A673 (cell line): ENCODE data around the gene GCAT. TPM values are rescaled to one million over a fixed set of nuclear protein-coding genes. Genes with fewer than 3 reads are reported as not detected.

ENCODE experiments used
- BruUV-seq: library from RNA; stranded (reverse); fragments of 400-500 nt; replicated peaks from 2 replicates; lab custom pipeline; 2021; lab: Mats Ljungman, UMichigan
- CTCF ChIA-PET: fragments of 300-600 bp; sonication (Branson Sonifier 250); formaldehyde crosslinking; loops from one replicate; lab custom pipeline; 2022; ENCODE audit warnings: antibody characterized with exemption; lab: Charles Lee
- POLR2A ChIA-PET: fragments of 300-600 bp; sonication (Branson Sonifier 250); formaldehyde crosslinking; loops from one replicate; lab custom pipeline; 2022; ENCODE audit warnings: antibody characterized with exemption; ENCODE audit not compliant: low non-redundant PET; lab: Charles Lee
- DNase-seq: peaks from one replicate; pipeline ENCODE4 v3.0.0-alpha.2; 2015; ENCODE audit warnings: low spot score
- H3K27ac ChIP-seq: fragments of 200-600 bp; sonication (generic); 2 replicates; pipeline ENCODE4 v1.5.1; 2016; ENCODE audit warnings: mixed run types, low read depth, mild to moderate bottlenecking, mixed read lengths, antibody characterized with exemption, low read length; ENCODE audit not compliant: poor library complexity, severe bottlenecking
- H3K27me3 ChIP-seq: fragments of 200-600 bp; sonication (generic); replicated peaks from 2 replicates; pipeline ENCODE4 v1.6.1; 2017; ENCODE audit warnings: mixed run types, low read depth, mild to moderate bottlenecking, mixed read lengths, antibody characterized with exemption, low read length; ENCODE audit not compliant: insufficient read depth, poor library complexity
- H3K36me3 ChIP-seq: fragments of 200-600 bp; sonication (generic); 2 replicates; pipeline ENCODE4 v1.6.1; 2016; ENCODE audit warnings: mixed run types, mild to moderate bottlenecking, mixed read lengths, antibody characterized with exemption, low read length; ENCODE audit not compliant: insufficient read depth, poor library complexity, severe bottlenecking
- H3K4me1 ChIP-seq: fragments of 200-600 bp; sonication (generic); 2 replicates; pipeline ENCODE4 v1.6.1; 2017; ENCODE audit warnings: mixed run types, mild to moderate bottlenecking, mixed read lengths, antibody characterized with exemption, low read length; ENCODE audit not compliant: insufficient read depth, poor library complexity, severe bottlenecking
- H3K4me3 ChIP-seq: fragments of 200-600 bp; sonication (generic); 2 replicates; pipeline ENCODE4 v1.5.1; 2016; ENCODE audit warnings: low read depth, mixed run types, mild to moderate bottlenecking, mixed read lengths, low read length; ENCODE audit not compliant: poor library complexity, severe bottlenecking
- H3K9me3 ChIP-seq: fragments of 200-600 bp; sonication (generic); 2 replicates; pipeline ENCODE4 v1.6.1; 2016; ENCODE audit warnings: mixed run types, low read depth, mild to moderate bottlenecking, mixed read lengths, antibody characterized with exemption, low read length; ENCODE audit not compliant: poor library complexity, severe bottlenecking
- EZH2 ChIP-seq: fragments of 200-600 bp; sonication (generic); IDR thresholded peaks from 2 replicates; pipeline ENCODE4 v1.6.1; 2017; ENCODE audit warnings: borderline replicate concordance, low read depth, mild to moderate bottlenecking, mixed read lengths, antibody characterized with exemption, low read length; ENCODE audit not compliant: poor library complexity, severe bottlenecking
- intact Hi-C: fragments of 100-400 bp; cut with micrococcal nuclease; formaldehyde crosslinking; loops from one replicate; pipeline ENCODE4 v1.10.0; 2022; ENCODE audit not compliant: unreplicated experiment
- total RNA-seq: library from RNA; stranded (reverse); gene quantifications from 2 replicates; pipeline ENCODE4 v1.2.3, GENCODE V29; 2021
- TF ChIP-seq, protein P1 (sequence below): fragments of 300-800, 200-600 bp; sonication (generic); conservative IDR thresholded peaks from 2 replicates; pipeline ENCODE4 v1.5.1; 2017; ENCODE audit warnings: low read depth, mild to moderate bottlenecking, antibody characterized with exemption, low read length, moderate library complexity, mixed read lengths

GCAT gene
- total RNA-seq, 1 experiment from 2014 or later, result 21.4 TPM

DNA sequence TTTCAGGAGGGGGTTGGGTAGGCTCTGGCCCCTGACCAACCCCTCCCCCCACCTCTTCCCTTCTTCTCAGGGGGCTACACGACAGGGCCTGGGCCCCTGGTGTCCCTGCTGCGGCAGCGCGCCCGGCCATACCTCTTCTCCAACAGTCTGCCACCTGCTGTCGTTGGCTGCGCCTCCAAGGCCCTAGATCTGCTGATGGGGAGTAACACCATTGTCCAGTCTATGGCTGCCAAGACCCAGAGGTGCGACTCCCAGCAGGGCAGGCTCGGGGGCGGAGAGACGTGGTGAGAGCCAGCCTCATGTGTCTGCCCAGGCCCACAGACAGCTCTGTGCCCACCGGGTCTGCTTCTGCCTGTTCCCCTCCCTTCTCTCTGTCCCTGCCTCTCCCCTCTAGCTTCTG lies 7.9 kb downstream of the GCAT start:
- Histone ChIP-seq H3K27ac (no peak overlapping the region), H3K9me3 (no peaks in the 10 kb centered on the region), H3K36me3 (no peaks in the 10 kb centered on the region), H3K4me3 (no peak overlapping the region), H3K27me3 (no peaks in the 10 kb centered on the region), H3K4me1 (peaks cover 15% of the 10 kb centered on the region)
- no peak for DNase-seq
- TF ChIP-seq EZH2, result no peak
- TF ChIP-seq, protein P1, sequence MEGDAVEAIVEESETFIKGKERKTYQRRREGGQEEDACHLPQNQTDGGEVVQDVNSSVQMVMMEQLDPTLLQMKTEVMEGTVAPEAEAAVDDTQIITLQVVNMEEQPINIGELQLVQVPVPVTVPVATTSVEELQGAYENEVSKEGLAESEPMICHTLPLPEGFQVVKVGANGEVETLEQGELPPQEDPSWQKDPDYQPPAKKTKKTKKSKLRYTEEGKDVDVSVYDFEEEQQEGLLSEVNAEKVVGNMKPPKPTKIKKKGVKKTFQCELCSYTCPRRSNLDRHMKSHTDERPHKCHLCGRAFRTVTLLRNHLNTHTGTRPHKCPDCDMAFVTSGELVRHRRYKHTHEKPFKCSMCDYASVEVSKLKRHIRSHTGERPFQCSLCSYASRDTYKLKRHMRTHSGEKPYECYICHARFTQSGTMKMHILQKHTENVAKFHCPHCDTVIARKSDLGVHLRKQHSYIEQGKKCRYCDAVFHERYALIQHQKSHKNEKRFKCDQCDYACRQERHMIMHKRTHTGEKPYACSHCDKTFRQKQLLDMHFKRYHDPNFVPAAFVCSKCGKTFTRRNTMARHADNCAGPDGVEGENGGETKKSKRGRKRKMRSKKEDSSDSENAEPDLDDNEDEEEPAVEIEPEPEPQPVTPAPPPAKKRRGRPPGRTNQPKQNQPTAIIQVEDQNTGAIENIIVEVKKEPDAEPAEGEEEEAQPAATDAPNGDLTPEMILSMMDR, result no peak
- CTCF ChIA-PET, result no interaction called here
- BruUV-seq, result no TSS peak
- POLR2A ChIA-PET, result no interaction called here
- intact Hi-C loops, result loop anchor here (5.0 kb wide), 1 partner anchor 47 kb away; no protein-coding TSS in a partner anchor

DNA sequence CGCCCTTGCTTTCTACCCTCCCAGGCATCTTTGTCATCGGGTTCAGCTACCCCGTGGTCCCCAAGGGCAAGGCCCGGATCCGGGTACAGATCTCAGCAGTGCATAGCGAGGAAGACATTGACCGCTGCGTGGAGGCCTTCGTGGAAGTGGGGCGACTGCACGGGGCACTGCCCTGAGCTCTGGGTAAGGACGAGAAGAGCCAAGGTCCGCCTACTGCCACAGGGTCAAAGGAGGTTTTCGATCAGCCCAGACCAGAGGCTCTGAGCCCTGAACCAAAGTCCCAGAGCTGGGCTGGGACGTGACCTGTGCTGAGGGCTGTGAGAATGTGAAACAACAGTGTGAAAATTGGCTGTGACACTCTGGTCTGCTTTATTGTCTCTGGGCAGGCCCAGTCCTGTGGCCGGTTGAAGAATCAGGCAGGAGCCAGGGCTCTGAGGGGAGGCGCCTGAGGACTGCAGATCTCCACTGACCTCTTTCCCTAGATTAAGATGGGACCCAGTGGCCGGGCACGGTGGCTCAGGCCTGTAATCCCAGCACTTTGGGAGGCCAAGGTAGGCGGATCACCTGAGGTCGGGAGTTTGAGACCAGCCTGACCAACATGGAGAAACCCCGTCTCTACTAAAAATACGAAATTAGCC lies 8.9 kb downstream of the GCAT start:
- POLR2A ChIA-PET, result no interaction called here
- intact Hi-C loops, result loop anchor here (1.0 to 5.0 kb wide), 2 partner anchors 46 to 149 kb away; no protein-coding TSS in a partner anchor
- CTCF ChIA-PET, result interaction anchor here (0.6 kb wide), 2 partner anchors 94 to 946 kb away, joined by 3 to 4 read pairs; no protein-coding TSS in a partner anchor
- no TSS peak for BruUV-seq
- no peak for DNase-seq
- Histone ChIP-seq H3K36me3 (no peaks in the 10 kb centered on the region), H3K27me3 (no peaks in the 10 kb centered on the region), H3K27ac (no peak overlapping the region), H3K4me3 (no peak overlapping the region), H3K9me3 (no peaks in the 10 kb centered on the region), H3K4me1 (peaks cover 15% of the 10 kb centered on the region)
- TF ChIP-seq EZH2, result no peak
- TF ChIP-seq, protein P1, result no peak

DNA sequence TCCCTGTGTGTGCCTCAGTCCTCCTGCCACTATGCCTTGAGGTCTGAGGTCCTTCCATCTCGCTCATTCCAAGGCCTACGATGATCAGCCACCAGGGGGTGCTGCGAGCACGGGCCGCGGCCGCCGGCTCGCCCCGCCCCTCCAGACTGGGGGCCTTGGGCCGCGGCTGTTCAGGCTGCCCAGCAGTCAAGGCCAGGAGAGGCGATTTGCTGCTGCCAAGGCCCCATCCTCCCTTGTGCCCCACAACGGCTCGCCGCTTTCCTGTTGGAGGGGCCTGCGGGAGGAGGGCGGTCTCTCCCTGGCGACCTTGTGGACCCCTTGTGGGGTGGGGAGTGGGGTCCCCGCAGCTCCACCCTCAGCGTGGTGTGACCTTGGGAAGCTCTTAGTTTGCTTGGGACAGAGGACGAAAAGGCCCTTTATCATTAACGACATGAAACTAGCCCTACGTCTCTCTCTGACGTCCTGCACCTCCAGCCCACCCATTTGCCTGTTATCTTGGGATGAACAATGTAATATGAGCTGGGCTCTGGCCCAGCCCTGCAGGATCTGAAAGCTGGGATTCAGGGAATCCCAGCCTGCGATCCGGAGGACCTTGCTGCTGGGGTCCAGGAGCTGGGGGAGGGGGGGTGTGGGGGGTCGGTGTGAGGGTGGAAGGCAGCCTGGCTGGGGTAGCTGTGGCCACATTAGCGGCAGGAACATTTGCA lies 10.1 kb downstream of the GCAT start:
- intact Hi-C loops, result loop anchor here (1.0 to 5.0 kb wide), 2 partner anchors 44 to 147 kb away; no protein-coding TSS in a partner anchor
- H3K9me3 ChIP-seq, result no peaks in the 10 kb centered on the region
- H3K4me1 ChIP-seq, result peaks cover 15% of the 10 kb centered on the region
- H3K27me3 ChIP-seq, result no peaks in the 10 kb centered on the region
- DNase-seq, result peak; percentile 81
- ChIA-PET CTCF (interaction anchor here (0.6 to 2.7 kb wide), 6 partner anchors 10 to 147 kb away, joined by 3 to 13 read pairs (median 4); partner anchors contain the start of genes ANKRD54 and GCAT), POLR2A (no interaction called here)
- peak overlapping the region; percentile 34 for H3K4me3 ChIP-seq
- no peaks in the 10 kb centered on the region for H3K36me3 ChIP-seq
- peak overlapping the region; percentile 38 for H3K27ac ChIP-seq
- no TSS peak for BruUV-seq
- TF ChIP-seq, protein P1, result peak; percentile 90
- no peak for TF ChIP-seq EZH2
